HFF-Myc (cell line): ENCODE measurements around the gene CRADD.

ENCODE experiments used
- DNase-seq: peaks from one replicate; pipeline ENCODE4 v3.0.0-alpha.2; 2011; ENCODE audit warnings: low read depth; ENCODE audit errors: extremely low read depth
- H3K4me3 ChIP-seq: replicated peaks from 2 replicates; pipeline ENCODE4 v1.5.1; 2011; ENCODE audit warnings: low read depth, mild to moderate bottlenecking, control low read depth, low read length
- CTCF ChIP-seq: IDR thresholded peaks from 2 replicates; pipeline ENCODE4 v1.5.1; 2012; ENCODE audit warnings: mild to moderate bottlenecking, low read depth, low read length, control low read depth; ENCODE audit errors: missing control alignments

CRADD gene

DNA sequence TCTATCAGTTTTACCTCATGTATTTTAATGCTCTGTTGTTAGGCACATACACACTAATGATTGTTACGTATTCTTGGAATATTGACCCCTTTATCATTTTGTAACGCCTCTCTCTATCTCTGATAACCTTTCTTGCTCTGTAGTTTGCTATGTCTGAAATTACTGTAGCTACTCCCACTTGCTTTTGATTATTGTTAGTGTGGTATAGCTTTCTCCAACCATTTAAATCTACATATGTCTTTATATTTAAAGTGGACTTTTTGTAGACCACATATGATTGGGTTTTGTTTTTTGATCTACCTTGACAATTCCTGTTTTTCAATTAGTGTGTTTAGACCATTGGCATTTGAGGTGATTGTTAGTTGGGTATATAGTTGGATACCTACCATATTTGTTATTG, 43.4 kb downstream of the CRADD start:
- no peak overlapping the region for H3K4me3 ChIP-seq
- no peak for DNase-seq
- TF ChIP-seq CTCF = no peak

DNA sequence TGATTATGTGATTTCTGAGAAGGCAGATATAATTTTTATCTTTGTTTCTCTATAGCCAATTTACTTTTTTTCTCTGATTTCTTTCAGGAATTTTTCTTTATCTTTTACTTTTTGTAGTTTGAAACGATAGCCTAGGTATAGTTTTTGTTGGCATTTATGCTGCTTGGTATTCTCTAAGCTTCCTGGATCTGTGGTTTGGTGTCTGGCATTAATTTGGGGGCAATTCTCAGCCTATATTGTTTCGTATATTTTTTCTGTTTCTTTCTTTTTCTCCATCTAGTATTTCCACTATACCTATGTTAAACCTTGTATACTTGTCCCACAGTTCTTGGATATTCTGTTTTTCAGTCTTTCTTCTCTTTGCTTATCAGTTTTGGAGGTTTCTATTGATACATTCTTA, 45.0 kb downstream of the CRADD start:
- TF ChIP-seq CTCF = no peak
- no peak for DNase-seq
- no peak overlapping the region for H3K4me3 ChIP-seq

- no peak for TF ChIP-seq CTCF
- no peak for DNase-seq
- H3K4me3 ChIP-seq = no peak overlapping the region
Measured at GRCh38 chr12:93722835-93723567, 45.8 kb downstream of the CRADD start.

- TF ChIP-seq CTCF = no peak
- no peak overlapping the region for H3K4me3 ChIP-seq
- no peak for DNase-seq
Measured at GRCh38 chr12:93723568-93723930, 46.4 kb downstream of the CRADD start.

- no peak for DNase-seq
- no peak for TF ChIP-seq CTCF
- no peak overlapping the region for H3K4me3 ChIP-seq
Measured at GRCh38 chr12:93725531-93725930, 48.4 kb downstream of the CRADD start.

- no peak for TF ChIP-seq CTCF
- no peak overlapping the region for H3K4me3 ChIP-seq
- no peak for DNase-seq
Measured at GRCh38 chr12:93727195-93727811, 50.1 kb downstream of the CRADD start.
